ENCODE measurements around the gene FOXC2.

Gene FOXC2

GRCh38 chr16:86610779-86611524 is 44.3 kb downstream of the FOXC2 start:
- CTCF ChIA-PET, result no interaction called here
- DNase-seq (ENCODE audit: low read depth, low spot score), result no peak
- no peak for TF ChIP-seq CTCF (IDR thresholded peaks at IDR 0.05; ENCODE audit: insufficient read depth, low read length, missing control alignments)
- no peak overlapping the region for H3K4me3 ChIP-seq (ENCODE audit: low read depth, low read length)
- POLR2A ChIA-PET, result interaction anchor here (0.9 kb wide), 1 partner anchor 35 kb away, joined by 3 read pairs; no protein-coding TSS in a partner anchor

DNA sequence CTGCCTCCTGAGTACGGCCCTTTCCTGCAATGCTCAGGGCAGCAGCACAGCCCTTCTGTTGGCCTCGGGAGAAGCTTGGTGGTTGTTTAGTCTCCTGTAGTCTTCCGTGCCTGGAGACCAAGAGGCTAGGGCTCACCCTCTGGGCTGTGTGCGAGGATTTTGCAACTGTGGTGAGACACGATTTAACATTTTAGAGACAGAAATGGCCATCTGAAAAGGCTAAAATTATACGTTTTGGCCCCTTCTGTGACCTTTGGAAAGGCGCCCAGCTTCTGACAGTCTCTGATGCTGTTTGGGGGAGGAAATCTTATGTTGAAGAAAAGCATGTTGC is 44.9 kb downstream of the FOXC2 start:
- POLR2A ChIA-PET, result interaction anchor here (0.9 kb wide), 1 partner anchor 35 kb away, joined by 3 read pairs; no protein-coding TSS in a partner anchor
- no peak overlapping the region for H3K4me3 ChIP-seq (ENCODE audit: low read depth, low read length)
- TF ChIP-seq CTCF (IDR thresholded peaks at IDR 0.05; ENCODE audit: insufficient read depth, low read length, missing control alignments), result no peak
- DNase-seq (ENCODE audit: low read depth, low spot score), result no peak
- CTCF ChIA-PET, result no interaction called here

DNA sequence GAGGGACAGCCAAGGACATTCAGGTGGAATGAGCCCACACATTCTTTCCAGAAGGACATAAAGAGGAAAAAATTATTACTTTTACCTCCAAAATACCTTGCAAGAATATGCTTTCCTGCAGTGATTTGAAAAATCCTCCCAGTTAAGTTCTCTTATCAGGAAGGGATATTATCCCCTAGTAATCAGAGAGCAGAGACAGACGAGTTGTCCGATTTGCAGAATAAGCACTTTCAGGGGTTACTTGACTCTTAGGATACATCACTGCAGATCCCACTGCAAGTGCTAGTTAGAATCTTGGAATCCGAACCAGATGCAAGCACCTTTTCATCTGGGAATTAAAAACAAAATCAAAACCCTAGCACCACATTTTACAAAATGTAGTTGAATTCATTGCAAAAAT is 45.3 kb downstream of the FOXC2 start:
- ChIA-PET CTCF (no interaction called here), POLR2A (no interaction called here)
- DNase-seq (ENCODE audit: low read depth, low spot score), result no peak
- no peak for TF ChIP-seq CTCF (IDR thresholded peaks at IDR 0.05; ENCODE audit: insufficient read depth, low read length, missing control alignments)
- H3K4me3 ChIP-seq (ENCODE audit: low read depth, low read length), result no peak overlapping the region

DNA sequence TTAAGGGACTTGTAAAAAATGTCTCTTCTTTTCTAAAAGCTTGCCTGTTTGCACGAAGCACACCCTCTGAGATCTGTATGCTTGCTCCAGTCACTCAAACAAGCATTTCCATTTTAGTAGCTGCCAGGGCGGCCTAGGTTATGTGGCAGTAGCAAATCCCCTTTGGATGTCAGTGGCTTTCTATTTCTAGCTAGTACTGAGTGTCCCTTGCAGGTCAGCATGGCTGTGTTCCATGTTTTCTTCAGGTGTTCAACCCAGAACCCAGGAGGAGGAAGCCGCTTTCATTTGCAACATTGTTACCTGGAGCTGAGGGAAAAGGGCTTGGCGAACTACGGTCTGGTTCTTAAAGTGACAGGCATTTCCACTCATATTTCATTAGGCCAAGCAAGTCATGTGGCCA is 48.1 kb downstream of the FOXC2 start:
- CTCF ChIA-PET, result interaction anchor here (2.0 kb wide), 1 partner anchor 448 kb away, joined by 6 read pairs; no protein-coding TSS in a partner anchor
- POLR2A ChIA-PET, result no interaction called here

GRCh38 chr16:86616906-86617305 is 50.3 kb downstream of the FOXC2 start:
- TF ChIP-seq CTCF (IDR thresholded peaks at IDR 0.05; ENCODE audit: insufficient read depth, low read length, missing control alignments), result no peak
- ChIA-PET CTCF (no interaction called here), POLR2A (no interaction called here)
- no peak for DNase-seq (ENCODE audit: low read depth, low spot score)
- no peak overlapping the region for H3K4me3 ChIP-seq (ENCODE audit: low read depth, low read length)

More for the DNA sequence above, 48.1 kb downstream of the FOXC2 start:
- no peak overlapping the region for H3K4me3 ChIP-seq (ENCODE audit: low read depth, low read length)
- TF ChIP-seq CTCF (IDR thresholded peaks at IDR 0.05; ENCODE audit: insufficient read depth, low read length, missing control alignments), result no peak
- no peak for DNase-seq (ENCODE audit: low read depth, low spot score)

- CTCF ChIA-PET, result no interaction called here
- TF ChIP-seq CTCF (IDR thresholded peaks at IDR 0.05; ENCODE audit: insufficient read depth, low read length, missing control alignments), result no peak
These were observed 52.0 kb downstream of the FOXC2 start for GRCh38 chr16:86618431-86619238.

More at GRCh38 chr16:86618431-86619238, 52.0 kb downstream of the FOXC2 start:
- POLR2A ChIA-PET, result no interaction called here
- no peak overlapping the region for H3K4me3 ChIP-seq (ENCODE audit: low read depth, low read length)
- no peak for DNase-seq (ENCODE audit: low read depth, low spot score)

All from AG04449 (cell line).